Endothelial cell (in vitro differentiated cells): ENCODE results near the gene MPHOSPH9. TPM values are rescaled to one million over a fixed set of nuclear protein-coding genes. Genes with fewer than 3 reads are reported as not detected.

Experiments
- DNase-seq: peaks from one replicate; pipeline ENCODE4 v3.0.0; 2021; ENCODE audit warnings: low spot score
- H3K27ac Mint-ChIP-seq: one replicate; pipeline ENCODE4 v1.8.0; 2021; ENCODE audit warnings: mixed read lengths, inconsistent platforms; ENCODE audit not compliant: unreplicated experiment
- H3K27me3 Mint-ChIP-seq: one replicate; pipeline ENCODE4 v1.8.0; 2021; ENCODE audit warnings: mild to moderate bottlenecking, moderate library complexity, mixed read lengths, inconsistent platforms; ENCODE audit not compliant: unreplicated experiment
- H3K36me3 Mint-ChIP-seq: one replicate; pipeline ENCODE4 v1.8.0; 2021; ENCODE audit warnings: mild to moderate bottlenecking, low read depth, mixed read lengths, inconsistent platforms; ENCODE audit not compliant: unreplicated experiment
- H3K4me1 Mint-ChIP-seq: one replicate; pipeline ENCODE4 v1.8.0; 2021; ENCODE audit warnings: mild to moderate bottlenecking, mixed read lengths, inconsistent platforms; ENCODE audit not compliant: unreplicated experiment
- H3K4me3 Mint-ChIP-seq: one replicate; pipeline ENCODE4 v1.8.0; 2021; ENCODE audit warnings: mild to moderate bottlenecking, mixed read lengths, inconsistent platforms; ENCODE audit not compliant: unreplicated experiment
- H3K9me3 Mint-ChIP-seq: one replicate; pipeline ENCODE4 v1.8.0; 2021; ENCODE audit warnings: mixed read lengths, inconsistent platforms; ENCODE audit not compliant: unreplicated experiment
- CTCF ChIP-seq: fragments of 200-600 bp; sonication (generic); IDR thresholded peaks from one replicate; pipeline ENCODE4 v1.5.0; 2021; ENCODE audit warnings: antibody characterized with exemption; ENCODE audit not compliant: unreplicated experiment
- total RNA-seq: library from RNA; stranded (reverse); fragmentation: NEBNext Ultra II Directional; extraction: Animal tissue kit (Norgen Biotek cat#: 25700); gene quantifications from one replicate; pipeline ENCODE4 v1.2.1, GENCODE V29; 2021; ENCODE audit not compliant: unreplicated experiment

The MPHOSPH9 gene
- total RNA-seq, 1 donor from 2014 or later: 30.1 TPM

- no peaks in the 10 kb centered on the region for H3K9me3 Mint-ChIP-seq
- H3K4me1 Mint-ChIP-seq: no peaks in the 10 kb centered on the region
- peaks cover 3% of the 10 kb centered on the region for H3K27me3 Mint-ChIP-seq
- H3K4me3 Mint-ChIP-seq: no peak overlapping the region
- H3K27ac Mint-ChIP-seq: no peak overlapping the region
- H3K36me3 Mint-ChIP-seq: peaks cover 10% of the 10 kb centered on the region
- no peak for DNase-seq
- no peak for TF ChIP-seq CTCF
These were observed 68.2 kb downstream of the MPHOSPH9 start for GRCh38 chr12:123164710-123165261.

GRCh38 chr12:123164222-123164621 lies 68.7 kb downstream of the MPHOSPH9 start:
- no peak overlapping the region for H3K4me3 Mint-ChIP-seq
- H3K27me3 Mint-ChIP-seq: peaks cover 3% of the 10 kb centered on the region
- DNase-seq: no peak
- peaks cover 10% of the 10 kb centered on the region for H3K36me3 Mint-ChIP-seq
- H3K27ac Mint-ChIP-seq: no peak overlapping the region
- H3K4me1 Mint-ChIP-seq: no peaks in the 10 kb centered on the region
- no peaks in the 10 kb centered on the region for H3K9me3 Mint-ChIP-seq
- TF ChIP-seq CTCF: no peak

- no peak for DNase-seq
- Mint-ChIP-seq H3K36me3 (peaks cover 10% of the 10 kb centered on the region), H3K27me3 (peaks cover 3% of the 10 kb centered on the region), H3K27ac (no peak overlapping the region), H3K9me3 (no peaks in the 10 kb centered on the region), H3K4me1 (no peaks in the 10 kb centered on the region), H3K4me3 (no peak overlapping the region)
- TF ChIP-seq CTCF: no peak
These were observed 69.7 kb downstream of the MPHOSPH9 start for GRCh38 chr12:123163227-123163626.

- Mint-ChIP-seq H3K27me3 (no peaks in the 10 kb centered on the region), H3K4me1 (no peaks in the 10 kb centered on the region), H3K27ac (no peak overlapping the region), H3K36me3 (no peaks in the 10 kb centered on the region), H3K9me3 (no peaks in the 10 kb centered on the region), H3K4me3 (no peak overlapping the region)
- DNase-seq: no peak
- no peak for TF ChIP-seq CTCF
These were observed 72.0 kb downstream of the MPHOSPH9 start for GRCh38 chr12:123160801-123161487.

GRCh38 chr12:123153906-123154305 lies 79.0 kb downstream of the MPHOSPH9 start:
- Mint-ChIP-seq H3K9me3 (no peaks in the 10 kb centered on the region), H3K27me3 (peaks cover 17% of the 10 kb centered on the region), H3K36me3 (peaks cover 12% of the 10 kb centered on the region), H3K4me3 (no peak overlapping the region), H3K27ac (no peak overlapping the region), H3K4me1 (peaks cover 15% of the 10 kb centered on the region)
- TF ChIP-seq CTCF: no peak
- no peak for DNase-seq
